ENCODE measurements around the gene SPEN.

SPEN gene

GRCh38 chr1:15866721-15867201, 19.3 kb downstream of the SPEN start:
- TF ChIP-seq CTCF (conservative IDR thresholded peaks at IDR 0.05; ENCODE audit: low read depth, low read length) = no peak
- H3K4me3 ChIP-seq (ENCODE audit: low read length) = no peak overlapping the region
- no peak for DNase-seq (ENCODE audit: low read depth)

DNA sequence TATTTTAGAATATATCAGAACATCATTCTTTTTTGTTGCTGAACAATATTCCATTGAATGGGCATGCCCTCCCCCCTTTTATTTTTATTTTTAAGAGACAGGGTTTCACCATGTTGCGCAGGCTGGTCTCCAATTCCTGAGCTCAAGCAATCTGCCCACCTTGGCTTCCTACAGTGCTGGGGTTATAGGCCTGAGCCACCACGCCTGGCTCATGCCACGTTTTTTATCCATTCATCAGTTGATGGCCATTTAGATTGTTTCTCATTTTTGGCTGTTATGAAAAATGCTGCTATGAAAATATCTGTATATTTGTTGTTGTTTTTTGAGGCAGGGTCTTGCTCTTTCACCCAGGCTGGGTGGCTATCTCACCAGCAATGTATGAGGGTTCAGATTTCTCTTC, 19.8 kb downstream of the SPEN start:
- DNase-seq (ENCODE audit: low read depth) = no peak
- no peak overlapping the region for H3K4me3 ChIP-seq (ENCODE audit: low read length)
- no peak for TF ChIP-seq CTCF (conservative IDR thresholded peaks at IDR 0.05; ENCODE audit: low read depth, low read length)

DNA sequence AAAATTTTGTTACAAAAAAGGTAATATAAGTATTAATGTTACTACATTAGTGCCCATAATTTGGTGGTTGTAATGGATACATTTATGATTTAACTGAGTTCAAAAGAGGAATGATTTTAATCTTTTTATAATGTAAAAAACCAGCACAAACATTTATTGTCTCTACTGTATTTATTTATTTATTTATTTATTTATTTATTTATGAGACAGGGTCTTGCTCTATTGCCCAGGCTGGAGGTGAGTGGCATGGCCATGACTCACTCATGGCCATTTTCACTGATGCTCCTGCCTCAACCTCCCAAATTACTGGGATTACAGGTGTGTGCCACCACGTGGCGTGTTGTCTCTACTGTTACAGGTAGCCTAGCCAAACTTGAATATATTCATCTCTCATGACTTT, 21.9 kb downstream of the SPEN start:
- no peak for TF ChIP-seq CTCF (conservative IDR thresholded peaks at IDR 0.05; ENCODE audit: low read depth, low read length)
- no peak overlapping the region for H3K4me3 ChIP-seq (ENCODE audit: low read length)
- DNase-seq (ENCODE audit: low read depth) = no peak

DNA sequence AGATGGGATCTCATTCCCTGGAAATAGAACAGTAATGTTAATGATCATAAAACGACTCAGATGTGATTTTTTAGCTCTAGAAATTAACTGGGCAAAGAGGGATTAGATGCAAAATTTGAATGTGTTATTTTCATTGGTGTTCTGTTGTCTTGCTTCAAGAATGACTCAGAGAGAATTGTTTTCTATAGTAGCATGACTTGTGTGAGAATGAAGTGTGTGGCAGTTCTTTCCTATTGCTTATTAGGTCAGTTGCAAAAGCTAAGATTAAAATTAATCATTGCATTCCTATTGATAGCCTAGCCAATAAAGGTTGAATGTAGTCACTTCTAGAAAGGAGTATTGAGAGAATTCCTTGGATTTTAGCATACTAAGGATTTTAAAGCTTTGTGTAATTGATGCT, 22.9 kb downstream of the SPEN start:
- no peak for TF ChIP-seq CTCF (conservative IDR thresholded peaks at IDR 0.05; ENCODE audit: low read depth, low read length)
- no peak for DNase-seq (ENCODE audit: low read depth)
- no peak overlapping the region for H3K4me3 ChIP-seq (ENCODE audit: low read length)

DNA sequence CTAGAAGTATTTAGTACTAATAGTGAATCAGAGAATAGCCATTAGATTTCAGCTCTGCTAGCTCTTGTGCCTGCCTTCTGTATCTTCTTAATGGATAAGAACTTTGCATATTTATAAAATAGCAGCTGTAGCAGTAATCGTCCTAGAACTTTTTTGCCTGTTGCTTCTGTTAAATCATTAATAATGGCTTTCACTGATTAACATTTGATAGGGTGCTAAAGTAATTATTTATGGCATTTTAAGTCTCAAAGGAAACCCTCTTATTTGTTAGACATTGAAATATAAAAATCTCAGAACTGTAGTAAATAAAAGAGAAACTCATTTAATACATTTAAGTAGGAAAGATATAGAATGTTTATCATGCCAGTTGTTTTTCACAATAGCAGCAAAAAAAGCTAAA, 27.0 kb downstream of the SPEN start:
- no peak overlapping the region for H3K4me3 ChIP-seq (ENCODE audit: low read length)
- DNase-seq (ENCODE audit: low read depth) = no peak
- no peak for TF ChIP-seq CTCF (conservative IDR thresholded peaks at IDR 0.05; ENCODE audit: low read depth, low read length)

- TF ChIP-seq CTCF (conservative IDR thresholded peaks at IDR 0.05; ENCODE audit: low read depth, low read length) = no peak
- H3K4me3 ChIP-seq (ENCODE audit: low read length) = no peak overlapping the region
- DNase-seq (ENCODE audit: low read depth) = no peak
Measured at GRCh38 chr1:15876357-15877055, 29.0 kb downstream of the SPEN start.

DNA sequence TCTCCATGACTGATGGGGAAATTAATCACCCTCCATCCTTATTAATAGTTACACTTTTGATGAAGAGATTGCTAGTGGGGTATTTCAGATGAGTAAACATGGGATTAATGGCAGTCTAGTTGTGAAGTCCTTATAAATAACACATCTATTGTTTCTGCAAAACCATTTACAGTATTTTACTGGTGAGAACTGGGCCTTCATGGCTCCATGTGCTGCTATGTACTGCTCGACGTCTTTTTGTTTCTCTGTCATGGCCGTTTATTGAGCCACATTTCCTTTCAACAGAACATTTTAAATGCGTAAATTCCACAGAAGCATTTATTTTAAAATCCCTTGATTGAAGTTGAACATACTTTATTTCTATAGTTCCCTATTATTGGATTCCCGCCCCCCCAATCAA, 34.5 kb downstream of the SPEN start:
- TF ChIP-seq CTCF (conservative IDR thresholded peaks at IDR 0.05; ENCODE audit: low read depth, low read length) = no peak
- H3K4me3 ChIP-seq (ENCODE audit: low read length) = no peak overlapping the region
- DNase-seq (ENCODE audit: low read depth) = no peak

All from retinal pigment epithelial cell (primary cell).